Gastrocnemius medialis (tissue), 4 donors: Measurements from ENCODE around the gene SLC39A11.

Experiments
- POLR2A ChIP-seq, 2 donors: fragments of 450-650 bp; IDR thresholded peaks; one replicate each; pipeline ENCODE4 v1.6.1; 2017; ENCODE audit warnings: antibody characterized with exemption in 2 of 2, mild to moderate bottlenecking in 2 of 2, moderate library complexity in 2 of 2
- TF ChIP-seq, protein P1 (sequence below), 5 experiments: fragments of 450-650 bp in 3 of 5; fragments of 200-600 bp in 2 of 5; sonication (generic) in 2 of 5; IDR thresholded peaks in 4 of 5; conservative IDR thresholded peaks in 1 of 5; 1 replicate in 4 of 5; 2 replicates in 1 of 5; pipeline ENCODE4 v1.5.1; 2016 to 2019; ENCODE audit warnings: antibody characterized with exemption in 5 of 5, mild to moderate bottlenecking in 3 of 5, moderate library complexity in 3 of 5

GRCh38 chr17:72661116-72661944 lies 431.2 kb downstream of the SLC39A11 start:
- TF ChIP-seq, protein P1, sequence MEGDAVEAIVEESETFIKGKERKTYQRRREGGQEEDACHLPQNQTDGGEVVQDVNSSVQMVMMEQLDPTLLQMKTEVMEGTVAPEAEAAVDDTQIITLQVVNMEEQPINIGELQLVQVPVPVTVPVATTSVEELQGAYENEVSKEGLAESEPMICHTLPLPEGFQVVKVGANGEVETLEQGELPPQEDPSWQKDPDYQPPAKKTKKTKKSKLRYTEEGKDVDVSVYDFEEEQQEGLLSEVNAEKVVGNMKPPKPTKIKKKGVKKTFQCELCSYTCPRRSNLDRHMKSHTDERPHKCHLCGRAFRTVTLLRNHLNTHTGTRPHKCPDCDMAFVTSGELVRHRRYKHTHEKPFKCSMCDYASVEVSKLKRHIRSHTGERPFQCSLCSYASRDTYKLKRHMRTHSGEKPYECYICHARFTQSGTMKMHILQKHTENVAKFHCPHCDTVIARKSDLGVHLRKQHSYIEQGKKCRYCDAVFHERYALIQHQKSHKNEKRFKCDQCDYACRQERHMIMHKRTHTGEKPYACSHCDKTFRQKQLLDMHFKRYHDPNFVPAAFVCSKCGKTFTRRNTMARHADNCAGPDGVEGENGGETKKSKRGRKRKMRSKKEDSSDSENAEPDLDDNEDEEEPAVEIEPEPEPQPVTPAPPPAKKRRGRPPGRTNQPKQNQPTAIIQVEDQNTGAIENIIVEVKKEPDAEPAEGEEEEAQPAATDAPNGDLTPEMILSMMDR (IDR thresholded peaks at IDR 0.05 in 4 of 5, conservative IDR thresholded peaks at IDR 0.05 in 1 of 5): no peak
- no peak for TF ChIP-seq POLR2A (IDR thresholded peaks at IDR 0.05)
